ENCODE results near the gene DGAT2.

DGAT2 gene

DNA sequence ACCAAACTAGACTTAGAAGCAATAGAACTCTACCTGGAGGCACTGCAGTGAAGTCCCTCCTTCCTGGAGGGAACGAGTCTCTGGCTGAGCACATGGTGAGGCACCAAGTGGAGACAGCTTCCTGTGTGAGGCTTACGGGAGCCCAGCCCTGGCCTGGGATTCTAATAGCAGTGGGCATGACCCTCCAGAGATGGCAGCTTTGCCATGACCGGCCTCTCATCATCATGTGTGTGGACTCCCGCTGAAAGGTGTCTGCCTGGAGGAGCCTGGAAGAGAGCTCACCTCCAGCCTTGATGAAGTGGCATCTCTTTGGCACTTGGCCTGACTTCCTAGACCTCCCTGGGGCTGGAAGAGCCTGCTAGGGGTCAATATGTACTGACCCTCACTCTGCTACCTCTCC lies 8.0 kb downstream of the DGAT2 start:
- Histone ChIP-seq H3K27ac (ENCODE audit: low read depth, low read length) (no peak overlapping the region), H3K9ac (ENCODE audit: low read length) (no peak overlapping the region), H3K4me1 (ENCODE audit: control insufficient read depth, insufficient read depth, low read length) (no peaks in the 10 kb centered on the region), H3K27me3 (ENCODE audit: control insufficient read depth, insufficient read depth, low read length) (no peaks in the 10 kb centered on the region), H3K4me3 (ENCODE audit: low read length) (no peak overlapping the region), H3K36me3 (ENCODE audit: control insufficient read depth, insufficient read depth, low read length) (no peaks in the 10 kb centered on the region)

DNA sequence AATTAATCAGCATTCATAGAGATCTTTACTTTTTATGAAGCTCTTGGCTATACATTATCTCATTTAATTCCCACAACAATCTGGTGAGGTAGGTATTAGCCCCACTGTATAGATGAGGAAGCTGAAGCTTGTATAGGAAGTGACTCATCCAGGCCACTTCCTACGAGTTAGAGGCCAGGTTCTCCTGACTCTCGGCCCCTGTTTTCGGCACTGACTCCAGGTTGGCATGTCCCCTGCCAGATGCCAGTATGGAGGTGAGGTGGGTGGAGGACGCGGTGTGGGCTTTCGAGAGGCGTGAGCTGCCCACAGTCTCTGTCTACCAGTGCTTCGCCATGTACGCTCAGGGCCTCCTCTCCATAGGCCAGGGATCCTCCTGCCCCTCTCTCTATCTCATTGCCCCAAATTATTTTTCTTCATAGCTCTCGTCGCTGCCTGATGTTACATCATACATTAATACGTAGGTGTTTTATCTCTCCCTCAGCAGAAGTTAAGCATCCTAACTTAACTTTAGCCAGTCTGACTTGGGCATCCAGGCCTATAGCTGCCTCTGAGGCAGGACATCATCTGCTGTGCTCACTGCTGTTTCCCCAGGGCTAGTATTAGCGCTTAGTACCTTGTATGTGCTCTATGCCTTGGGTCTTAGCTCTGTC lies 9.0 kb downstream of the DGAT2 start:
- Histone ChIP-seq H3K36me3 (ENCODE audit: control insufficient read depth, insufficient read depth, low read length) (no peaks in the 10 kb centered on the region), H3K27me3 (ENCODE audit: control insufficient read depth, insufficient read depth, low read length) (no peaks in the 10 kb centered on the region), H3K27ac (ENCODE audit: low read depth, low read length) (no peak overlapping the region), H3K4me3 (ENCODE audit: low read length) (no peak overlapping the region), H3K9ac (ENCODE audit: low read length) (no peak overlapping the region), H3K4me1 (ENCODE audit: control insufficient read depth, insufficient read depth, low read length) (no peaks in the 10 kb centered on the region)

DNA sequence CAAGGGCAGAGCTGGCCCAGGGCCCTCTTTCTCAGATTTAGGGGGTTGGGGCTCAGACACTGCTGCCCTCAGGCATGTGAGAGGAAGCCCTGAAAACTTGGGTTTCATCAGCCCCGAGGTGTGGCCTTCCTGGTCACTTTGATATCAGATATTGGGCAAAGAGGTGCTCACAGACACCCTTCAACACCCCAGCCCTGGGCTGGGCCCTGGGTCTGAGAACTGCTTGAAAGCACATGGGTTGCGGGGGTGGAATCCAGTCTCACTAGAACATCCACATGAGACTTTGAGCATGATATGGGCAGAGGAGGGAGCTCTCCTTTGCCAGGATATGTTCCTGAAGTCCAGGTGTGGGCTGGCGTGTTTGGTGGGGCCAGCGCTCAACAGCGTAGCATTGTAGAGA lies 10.4 kb downstream of the DGAT2 start:
- Histone ChIP-seq H3K4me1 (ENCODE audit: control insufficient read depth, insufficient read depth, low read length) (no peaks in the 10 kb centered on the region), H3K4me3 (ENCODE audit: low read length) (no peak overlapping the region), H3K36me3 (ENCODE audit: control insufficient read depth, insufficient read depth, low read length) (no peaks in the 10 kb centered on the region), H3K9ac (ENCODE audit: low read length) (no peak overlapping the region), H3K27ac (ENCODE audit: low read depth, low read length) (no peak overlapping the region), H3K27me3 (ENCODE audit: control insufficient read depth, insufficient read depth, low read length) (no peaks in the 10 kb centered on the region)

DNA sequence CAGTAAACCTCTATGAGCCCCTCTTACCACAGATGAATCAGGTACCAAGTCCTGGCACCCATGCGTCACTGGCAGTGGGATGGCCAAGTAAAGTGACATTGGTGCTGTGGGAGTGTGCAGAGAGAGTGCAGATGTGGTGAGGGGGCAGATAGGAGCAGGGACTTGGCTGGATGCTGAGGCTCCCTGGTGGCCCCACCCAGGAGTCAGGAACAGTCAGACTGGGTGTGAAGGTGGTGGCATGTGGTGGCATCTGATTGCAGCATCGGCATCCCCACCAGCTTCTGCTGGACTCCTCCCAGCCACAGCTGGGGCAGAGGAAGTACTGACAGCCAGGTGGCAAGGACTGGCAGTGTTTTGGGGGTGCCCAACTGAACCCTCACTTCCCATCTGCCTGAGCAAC lies 11.4 kb downstream of the DGAT2 start:
- H3K36me3 ChIP-seq (ENCODE audit: control insufficient read depth, insufficient read depth, low read length) = no peaks in the 10 kb centered on the region
- no peak overlapping the region for H3K9ac ChIP-seq (ENCODE audit: low read length)
- H3K4me1 ChIP-seq (ENCODE audit: control insufficient read depth, insufficient read depth, low read length) = no peaks in the 10 kb centered on the region
- no peak overlapping the region for H3K4me3 ChIP-seq (ENCODE audit: low read length)
- H3K27me3 ChIP-seq (ENCODE audit: control insufficient read depth, insufficient read depth, low read length) = no peaks in the 10 kb centered on the region
- no peak overlapping the region for H3K27ac ChIP-seq (ENCODE audit: low read depth, low read length)

DNA sequence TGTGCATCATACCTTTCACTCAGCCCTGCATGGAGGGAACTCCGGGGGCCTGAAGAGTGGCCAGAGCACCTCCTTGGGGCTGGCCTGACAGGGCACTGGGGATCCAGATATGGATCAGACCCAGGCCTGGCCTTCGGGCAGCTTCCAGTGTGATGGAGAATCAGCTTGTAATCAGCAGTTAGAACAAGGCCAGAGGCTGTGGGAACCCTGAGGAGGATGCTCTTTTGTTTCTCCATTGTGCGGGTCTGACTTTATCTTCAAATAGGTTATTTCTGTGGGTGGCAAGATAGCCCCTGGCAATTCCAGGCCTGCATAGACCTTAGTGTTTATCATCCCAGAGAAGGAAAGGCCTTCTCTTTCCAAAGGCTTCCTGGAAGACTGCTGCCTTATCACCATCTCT lies 12.3 kb downstream of the DGAT2 start:
- H3K36me3 ChIP-seq (ENCODE audit: control insufficient read depth, insufficient read depth, low read length) = no peaks in the 10 kb centered on the region
- H3K4me1 ChIP-seq (ENCODE audit: control insufficient read depth, insufficient read depth, low read length) = no peaks in the 10 kb centered on the region
- no peak overlapping the region for H3K27ac ChIP-seq (ENCODE audit: low read depth, low read length)
- no peak overlapping the region for H3K9ac ChIP-seq (ENCODE audit: low read length)
- no peak overlapping the region for H3K4me3 ChIP-seq (ENCODE audit: low read length)
- H3K27me3 ChIP-seq (ENCODE audit: control insufficient read depth, insufficient read depth, low read length) = no peaks in the 10 kb centered on the region

DNA sequence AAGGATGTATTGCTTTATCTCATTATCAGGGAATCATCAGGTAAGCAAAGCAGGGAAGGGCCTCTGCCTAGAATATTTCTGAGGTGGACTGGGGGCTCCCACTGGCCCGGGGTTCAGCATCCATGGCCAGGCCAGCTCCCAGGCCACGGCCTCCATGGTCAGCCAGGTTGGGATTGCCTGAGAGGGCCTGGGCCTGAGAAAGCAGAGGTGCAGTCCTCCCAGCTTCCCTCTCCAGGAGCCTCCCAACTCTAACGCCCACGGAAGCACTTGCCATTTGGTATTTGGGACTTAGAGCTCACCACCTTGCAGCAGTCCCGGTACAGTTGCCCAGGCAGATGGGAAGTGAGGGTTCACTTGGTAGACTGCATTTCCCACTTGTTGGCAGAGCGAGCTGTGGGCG lies 12.7 kb downstream of the DGAT2 start:
- H3K9ac ChIP-seq (ENCODE audit: low read length) = no peak overlapping the region
- no peaks in the 10 kb centered on the region for H3K36me3 ChIP-seq (ENCODE audit: control insufficient read depth, insufficient read depth, low read length)
- H3K4me1 ChIP-seq (ENCODE audit: control insufficient read depth, insufficient read depth, low read length) = no peaks in the 10 kb centered on the region
- H3K4me3 ChIP-seq (ENCODE audit: low read length) = no peak overlapping the region
- no peak overlapping the region for H3K27ac ChIP-seq (ENCODE audit: low read depth, low read length)
- H3K27me3 ChIP-seq (ENCODE audit: control insufficient read depth, insufficient read depth, low read length) = no peaks in the 10 kb centered on the region

DNA sequence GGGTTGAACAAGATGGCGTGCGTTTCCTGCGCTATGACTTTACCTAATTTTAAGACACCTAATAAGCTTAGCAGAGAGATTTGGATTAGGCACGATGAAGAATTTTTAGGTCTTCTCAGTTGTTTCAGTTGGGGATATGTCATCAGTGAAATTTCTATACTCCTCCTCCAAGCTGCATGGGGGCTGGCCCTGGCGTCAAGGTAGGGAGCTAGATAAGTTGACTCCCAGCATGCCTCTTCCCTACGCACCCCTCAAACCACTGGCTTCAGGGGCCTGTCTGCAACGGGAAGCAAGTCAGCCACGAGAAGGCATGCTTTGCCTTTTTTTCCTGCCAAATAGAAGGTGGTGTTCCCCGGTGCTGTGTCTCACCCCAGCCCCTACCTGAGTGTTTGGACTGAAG lies 13.3 kb downstream of the DGAT2 start:
- Histone ChIP-seq H3K36me3 (ENCODE audit: control insufficient read depth, insufficient read depth, low read length) (no peaks in the 10 kb centered on the region), H3K27ac (ENCODE audit: low read depth, low read length) (no peak overlapping the region), H3K9ac (ENCODE audit: low read length) (no peak overlapping the region), H3K4me1 (ENCODE audit: control insufficient read depth, insufficient read depth, low read length) (no peaks in the 10 kb centered on the region), H3K4me3 (ENCODE audit: low read length) (no peak overlapping the region), H3K27me3 (ENCODE audit: control insufficient read depth, insufficient read depth, low read length) (no peaks in the 10 kb centered on the region)

DNA sequence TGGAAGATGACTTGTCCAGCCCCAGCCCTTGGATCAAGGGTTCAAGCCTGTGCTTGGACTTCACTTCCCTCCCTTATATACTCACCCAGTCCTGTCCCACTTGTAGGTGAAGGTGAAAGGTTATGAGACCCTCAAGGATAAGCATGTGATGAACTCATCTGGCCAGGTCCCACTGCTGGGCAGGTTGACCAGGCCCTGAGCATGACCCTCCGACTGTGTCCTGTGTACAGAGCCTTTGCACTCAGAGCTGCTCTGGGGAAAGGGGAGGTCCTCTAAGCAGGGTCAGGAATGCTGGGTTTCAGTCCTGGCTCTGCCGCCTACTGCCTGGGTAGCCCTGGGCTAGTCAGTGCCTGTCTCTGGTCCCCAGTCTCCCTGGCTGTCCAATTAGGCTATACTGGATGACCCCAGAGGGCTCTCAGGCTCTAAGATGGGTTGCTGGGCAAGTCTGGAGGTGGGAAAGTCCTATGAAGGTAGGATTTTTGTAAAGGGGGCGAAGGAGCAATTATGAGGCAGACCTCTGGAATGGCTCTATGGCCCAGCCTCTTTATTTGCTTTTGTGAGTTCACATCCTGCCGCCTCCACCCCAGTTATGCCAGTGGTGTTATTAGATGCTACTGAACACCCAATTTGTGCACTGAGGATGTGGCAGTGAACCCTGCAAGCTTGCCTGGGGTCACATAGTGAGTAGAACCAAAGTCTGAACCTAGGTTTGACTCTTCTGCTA lies 14.1 kb downstream of the DGAT2 start:
- Histone ChIP-seq H3K9ac (ENCODE audit: low read length) (no peak overlapping the region), H3K27me3 (ENCODE audit: control insufficient read depth, insufficient read depth, low read length) (no peaks in the 10 kb centered on the region), H3K27ac (ENCODE audit: low read depth, low read length) (no peak overlapping the region), H3K36me3 (ENCODE audit: control insufficient read depth, insufficient read depth, low read length) (no peaks in the 10 kb centered on the region), H3K4me1 (ENCODE audit: control insufficient read depth, insufficient read depth, low read length) (no peaks in the 10 kb centered on the region), H3K4me3 (ENCODE audit: low read length) (no peak overlapping the region)

DNA sequence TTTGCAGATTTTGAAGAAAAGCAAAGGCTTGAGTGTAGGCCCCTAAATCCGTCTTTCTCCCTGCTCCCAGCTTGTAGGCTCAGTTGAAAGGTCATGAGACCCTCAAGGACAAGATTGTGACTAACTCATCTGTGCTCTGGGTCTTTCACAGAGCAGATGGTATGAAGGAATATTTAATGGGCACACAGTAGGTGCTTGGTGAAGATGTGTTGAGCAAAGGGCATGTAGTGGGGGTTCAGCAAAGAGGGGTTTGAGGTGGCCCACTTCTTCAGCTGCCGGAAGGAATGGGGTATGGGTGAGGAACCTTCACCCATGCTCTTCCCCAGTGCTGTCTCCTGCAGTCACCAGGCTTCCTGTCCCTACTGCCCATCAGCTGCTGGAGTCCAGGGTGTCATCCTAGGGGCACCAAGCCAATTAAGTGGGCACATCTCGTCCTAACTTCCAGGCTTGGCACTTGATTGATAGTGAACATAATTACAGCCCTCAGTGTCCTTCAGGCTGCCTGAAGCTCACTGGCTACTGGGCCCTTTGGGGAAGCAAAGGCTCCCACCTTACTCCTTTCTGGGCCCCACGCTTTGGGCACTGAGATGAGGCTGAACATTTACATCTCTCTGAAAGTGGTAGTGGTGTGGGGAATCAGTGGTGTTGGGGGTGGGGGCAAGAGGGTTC lies 15.0 kb downstream of the DGAT2 start:
- Histone ChIP-seq H3K27ac (ENCODE audit: low read depth, low read length) (no peak overlapping the region), H3K4me3 (ENCODE audit: low read length) (no peak overlapping the region), H3K36me3 (ENCODE audit: control insufficient read depth, insufficient read depth, low read length) (no peaks in the 10 kb centered on the region), H3K27me3 (ENCODE audit: control insufficient read depth, insufficient read depth, low read length) (no peaks in the 10 kb centered on the region), H3K9ac (ENCODE audit: low read length) (no peak overlapping the region), H3K4me1 (ENCODE audit: control insufficient read depth, insufficient read depth, low read length) (no peaks in the 10 kb centered on the region)

DNA sequence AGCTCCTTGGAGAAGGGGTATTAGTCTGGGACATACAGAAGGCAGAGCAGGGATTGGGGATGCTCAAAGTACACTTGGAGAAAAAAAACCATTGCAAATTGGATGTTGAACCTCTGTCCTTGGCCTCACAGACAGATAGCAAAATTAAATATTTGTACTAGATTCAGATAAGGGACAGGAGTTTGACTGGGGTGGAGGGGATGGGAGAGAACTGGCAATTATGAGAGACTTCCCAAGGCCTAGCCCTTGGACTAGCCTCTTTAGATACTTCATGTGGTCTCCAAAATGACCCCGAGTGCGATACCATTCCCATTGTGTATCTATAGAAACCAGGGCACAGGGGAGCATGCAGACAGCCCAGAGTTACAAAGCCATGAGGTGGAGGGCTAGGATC lies 15.5 kb downstream of the DGAT2 start:
- H3K9ac ChIP-seq (ENCODE audit: low read length) = no peak overlapping the region
- no peaks in the 10 kb centered on the region for H3K27me3 ChIP-seq (ENCODE audit: control insufficient read depth, insufficient read depth, low read length)
- H3K4me1 ChIP-seq (ENCODE audit: control insufficient read depth, insufficient read depth, low read length) = no peaks in the 10 kb centered on the region
- H3K27ac ChIP-seq (ENCODE audit: low read depth, low read length) = no peak overlapping the region
- no peak overlapping the region for H3K4me3 ChIP-seq (ENCODE audit: low read length)
- H3K36me3 ChIP-seq (ENCODE audit: control insufficient read depth, insufficient read depth, low read length) = no peaks in the 10 kb centered on the region

DNA sequence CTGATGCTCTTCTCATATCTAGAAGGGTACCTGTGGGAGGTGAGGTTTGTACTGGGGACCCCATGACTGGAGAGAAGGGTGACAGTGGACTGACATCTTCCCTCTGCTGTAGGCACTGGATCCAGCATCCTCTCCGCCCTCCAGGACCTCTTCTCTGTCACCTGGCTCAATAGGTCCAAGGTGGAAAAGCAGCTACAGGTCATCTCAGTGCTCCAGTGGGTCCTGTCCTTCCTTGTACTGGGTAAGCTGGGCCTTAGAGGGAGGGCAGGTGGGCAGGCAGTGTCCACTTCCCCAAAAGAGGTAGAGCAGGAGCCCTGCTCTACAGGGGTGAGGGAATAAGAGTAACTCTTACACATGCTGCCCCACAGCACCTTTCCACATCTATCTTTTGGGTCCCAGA lies 15.9 kb downstream of the DGAT2 start:
- Histone ChIP-seq H3K27me3 (ENCODE audit: control insufficient read depth, insufficient read depth, low read length) (no peaks in the 10 kb centered on the region), H3K4me3 (ENCODE audit: low read length) (no peak overlapping the region), H3K4me1 (ENCODE audit: control insufficient read depth, insufficient read depth, low read length) (no peaks in the 10 kb centered on the region), H3K27ac (ENCODE audit: low read depth, low read length) (no peak overlapping the region), H3K9ac (ENCODE audit: low read length) (no peak overlapping the region), H3K36me3 (ENCODE audit: control insufficient read depth, insufficient read depth, low read length) (no peaks in the 10 kb centered on the region)

DNA sequence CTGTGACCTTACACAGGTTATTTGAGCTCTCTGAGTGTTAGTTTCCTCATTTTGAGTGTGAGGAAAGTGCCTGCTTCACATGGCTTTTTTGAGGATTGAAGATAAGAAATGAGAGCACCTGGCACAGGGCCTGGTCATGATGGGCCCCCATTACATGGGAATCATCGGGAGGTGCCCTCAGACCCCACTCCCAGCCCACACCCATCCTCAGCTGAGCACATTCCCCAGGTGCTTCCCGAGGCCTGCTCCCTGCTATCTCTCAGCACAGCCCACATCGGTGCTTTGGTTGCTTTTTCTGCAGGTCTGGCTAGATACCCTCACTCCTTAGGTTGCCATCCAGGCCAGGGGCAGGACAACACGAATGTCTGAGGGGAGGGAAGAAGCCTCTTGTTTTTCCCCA lies 16.6 kb downstream of the DGAT2 start:
- no peak overlapping the region for H3K4me3 ChIP-seq (ENCODE audit: low read length)
- H3K27ac ChIP-seq (ENCODE audit: low read depth, low read length) = no peak overlapping the region
- H3K36me3 ChIP-seq (ENCODE audit: control insufficient read depth, insufficient read depth, low read length) = no peaks in the 10 kb centered on the region
- H3K9ac ChIP-seq (ENCODE audit: low read length) = no peak overlapping the region
- no peaks in the 10 kb centered on the region for H3K27me3 ChIP-seq (ENCODE audit: control insufficient read depth, insufficient read depth, low read length)
- H3K4me1 ChIP-seq (ENCODE audit: control insufficient read depth, insufficient read depth, low read length) = no peaks in the 10 kb centered on the region

Measured in rectal smooth muscle tissue (tissue), 1 donor.